Stimulated activated effector memory CD8-positive, alpha-beta T cell treated with anti-CD3 and anti-CD28 coated beads, Interleukin-12 subunit alpha, Interleukin-12 subunit beta, amount 100 ng/mL, for 72 hours (primary cell): ENCODE results near the gene SEMA4C.

Experiments
- ATAC-seq: fragments of 150-1000 bp; cut with Tn5 transposase; 2 replicates; pipeline ENCODE4 v1.10.0; 2021
- DNase-seq, 2 donors: peaks; one replicate each; pipeline ENCODE4 v3.0.0; 2021 to 2022; ENCODE audit warnings: low spot score in 2 of 2
- H3K27ac Mint-ChIP-seq: one replicate; pipeline ENCODE4 v1.8.0; 2022; ENCODE audit warnings: mild to moderate bottlenecking, mixed read lengths
- H3K36me3 Mint-ChIP-seq: one replicate; pipeline ENCODE4 v1.8.0; 2022; ENCODE audit warnings: mild to moderate bottlenecking, mixed read lengths
- H3K4me1 Mint-ChIP-seq: one replicate; pipeline ENCODE4 v1.8.0; 2022; ENCODE audit warnings: mixed read lengths
- H3K4me3 Mint-ChIP-seq: one replicate; pipeline ENCODE4 v1.8.0; 2022; ENCODE audit warnings: mild to moderate bottlenecking, mixed read lengths
- H3K9me3 Mint-ChIP-seq: one replicate; pipeline ENCODE4 v1.8.0; 2022; ENCODE audit warnings: mixed read lengths

Gene SEMA4C

GRCh38 chr2:96869822-96870625 is at the start of gene SEMA4C:
SEMA4C (minus strand) TSS chr2:96870080; CDS start chr2:96867886, 2,194 bp downstream.
- Mint-ChIP-seq H3K9me3 (no peaks in the 10 kb centered on the region), H3K4me1 (peaks cover 46% of the 10 kb centered on the region), H3K4me3 (peak within 1 kb of the TSS; percentile 81), H3K27ac (peak within 1 kb of the TSS; percentile 78), H3K36me3 (peaks cover 23% of the 10 kb centered on the region)
- ATAC-seq (peak; percentile 51), DNase-seq (peak; percentile 54 to 75)

- peaks cover 3% of the 10 kb centered on the region for H3K36me3 Mint-ChIP-seq
- H3K4me1 Mint-ChIP-seq: peaks cover 49% of the 10 kb centered on the region
- H3K9me3 Mint-ChIP-seq: peaks cover 4% of the 10 kb centered on the region
- no peak overlapping the region for H3K4me3 Mint-ChIP-seq
- no peak for DNase-seq
- ATAC-seq: no peak
- H3K27ac Mint-ChIP-seq: no peak overlapping the region
Observed at GRCh38 chr2:96918754-96919550, 49.1 kb upstream of the SEMA4C start.

GRCh38 chr2:96918092-96918753 is 48.3 kb upstream of the SEMA4C start:
- Mint-ChIP-seq H3K36me3 (peaks cover 8% of the 10 kb centered on the region), H3K4me3 (no peak overlapping the region), H3K4me1 (peaks cover 52% of the 10 kb centered on the region), H3K27ac (no peak overlapping the region), H3K9me3 (peaks cover 4% of the 10 kb centered on the region)
- DNase-seq (no peak), ATAC-seq (no peak)

- DNase-seq (no peak), ATAC-seq (no peak)
- H3K27ac Mint-ChIP-seq: peak overlapping the region; percentile 43
- peaks cover 8% of the 10 kb centered on the region for H3K36me3 Mint-ChIP-seq
- peaks cover 60% of the 10 kb centered on the region for H3K4me1 Mint-ChIP-seq
- H3K4me3 Mint-ChIP-seq: no peak overlapping the region
- H3K9me3 Mint-ChIP-seq: peaks cover 4% of the 10 kb centered on the region
Observed at GRCh38 chr2:96916646-96917543, 47.0 kb upstream of the SEMA4C start.

GRCh38 chr2:96916156-96916630 is 46.3 kb upstream of the SEMA4C start:
- H3K36me3 Mint-ChIP-seq: peaks cover 8% of the 10 kb centered on the region
- no peak for ATAC-seq
- peak overlapping the region; percentile 43 for H3K27ac Mint-ChIP-seq
- peaks cover 4% of the 10 kb centered on the region for H3K9me3 Mint-ChIP-seq
- H3K4me3 Mint-ChIP-seq: no peak overlapping the region
- no peak for DNase-seq
- peaks cover 60% of the 10 kb centered on the region for H3K4me1 Mint-ChIP-seq

- ATAC-seq (no peak), DNase-seq (no peak)
- peaks cover 4% of the 10 kb centered on the region for H3K9me3 Mint-ChIP-seq
- peaks cover 56% of the 10 kb centered on the region for H3K4me1 Mint-ChIP-seq
- H3K36me3 Mint-ChIP-seq: peaks cover 8% of the 10 kb centered on the region
- peak overlapping the region; percentile 93 for H3K27ac Mint-ChIP-seq
- H3K4me3 Mint-ChIP-seq: peak overlapping the region; percentile 72
Observed at GRCh38 chr2:96914332-96914731, 44.5 kb upstream of the SEMA4C start.

GRCh38 chr2:96913398-96914202 is 43.7 kb upstream of the SEMA4C start:
- ATAC-seq (peak; percentile 88), DNase-seq (peak; percentile 12 to 65)
- Mint-ChIP-seq H3K4me1 (peaks cover 50% of the 10 kb centered on the region), H3K36me3 (peaks cover 8% of the 10 kb centered on the region), H3K9me3 (peaks cover 4% of the 10 kb centered on the region), H3K4me3 (peak overlapping the region; percentile 72), H3K27ac (peak overlapping the region; percentile 93)

GRCh38 chr2:96913117-96913397 is 43.2 kb upstream of the SEMA4C start:
- ATAC-seq: no peak
- H3K27ac Mint-ChIP-seq: peak overlapping the region; percentile 93
- peaks cover 8% of the 10 kb centered on the region for H3K36me3 Mint-ChIP-seq
- peaks cover 50% of the 10 kb centered on the region for H3K4me1 Mint-ChIP-seq
- DNase-seq: no peak
- peak overlapping the region; percentile 72 for H3K4me3 Mint-ChIP-seq
- H3K9me3 Mint-ChIP-seq: peaks cover 4% of the 10 kb centered on the region

GRCh38 chr2:96912346-96913116 is 42.7 kb upstream of the SEMA4C start:
- peak overlapping the region; percentile 72 for H3K4me3 Mint-ChIP-seq
- peaks cover 8% of the 10 kb centered on the region for H3K36me3 Mint-ChIP-seq
- H3K27ac Mint-ChIP-seq: peak overlapping the region; percentile 93
- DNase-seq: no peak
- peaks cover 50% of the 10 kb centered on the region for H3K4me1 Mint-ChIP-seq
- ATAC-seq: no peak
- peaks cover 4% of the 10 kb centered on the region for H3K9me3 Mint-ChIP-seq

- ATAC-seq (no peak), DNase-seq (no peak)
- H3K27ac Mint-ChIP-seq: no peak overlapping the region
- H3K4me3 Mint-ChIP-seq: no peak overlapping the region
- H3K36me3 Mint-ChIP-seq: peaks cover 8% of the 10 kb centered on the region
- no peaks in the 10 kb centered on the region for H3K9me3 Mint-ChIP-seq
- H3K4me1 Mint-ChIP-seq: peaks cover 35% of the 10 kb centered on the region
Observed at GRCh38 chr2:96909611-96910021, 39.7 kb upstream of the SEMA4C start.

GRCh38 chr2:96907115-96908041 is 37.5 kb upstream of the SEMA4C start:
- H3K36me3 Mint-ChIP-seq: no peaks in the 10 kb centered on the region
- H3K9me3 Mint-ChIP-seq: no peaks in the 10 kb centered on the region
- no peak overlapping the region for H3K4me3 Mint-ChIP-seq
- H3K27ac Mint-ChIP-seq: no peak overlapping the region
- no peak for ATAC-seq
- H3K4me1 Mint-ChIP-seq: peaks cover 13% of the 10 kb centered on the region
- no peak for DNase-seq

- H3K27ac Mint-ChIP-seq: peak overlapping the region; percentile 61
- DNase-seq (no peak), ATAC-seq (no peak)
- no peak overlapping the region for H3K4me3 Mint-ChIP-seq
- H3K4me1 Mint-ChIP-seq: peaks cover 9% of the 10 kb centered on the region
- no peaks in the 10 kb centered on the region for H3K9me3 Mint-ChIP-seq
- no peaks in the 10 kb centered on the region for H3K36me3 Mint-ChIP-seq
Observed at GRCh38 chr2:96906729-96907114, 36.8 kb upstream of the SEMA4C start.
